D341Med (cell line): ENCODE data around the gene VEGFD.
"Not testable (repeated sequence)": the region's sequence is repeated elsewhere in the genome, so short reads cannot be mapped to it uniquely, and the experiment has no call there.

Experiments used
- DNase-seq: peaks from one replicate; pipeline ENCODE4 v3.0.0; 2012; ENCODE audit warnings: low spot score

VEGFD gene

DNA sequence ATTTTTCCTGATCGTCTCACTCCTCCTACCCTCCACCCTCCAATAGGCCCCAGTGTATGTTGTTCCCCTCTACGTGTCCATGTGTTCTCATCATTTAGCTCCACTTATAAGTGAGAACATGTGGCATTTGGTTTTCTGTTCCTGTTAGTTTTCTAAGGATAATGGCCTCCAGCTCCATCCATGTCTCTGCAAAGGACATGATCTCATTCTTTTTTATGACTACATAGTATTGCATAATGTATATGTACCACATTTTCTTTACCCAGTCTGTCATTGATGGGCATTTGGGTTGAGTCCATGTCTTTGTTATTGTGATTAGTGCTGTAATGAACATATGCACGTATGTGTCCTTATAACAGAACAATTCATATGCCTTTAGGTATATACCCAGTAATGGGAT lies 78.3 kb downstream of the VEGFD start:
- not testable (repeated sequence) for DNase-seq

DNA sequence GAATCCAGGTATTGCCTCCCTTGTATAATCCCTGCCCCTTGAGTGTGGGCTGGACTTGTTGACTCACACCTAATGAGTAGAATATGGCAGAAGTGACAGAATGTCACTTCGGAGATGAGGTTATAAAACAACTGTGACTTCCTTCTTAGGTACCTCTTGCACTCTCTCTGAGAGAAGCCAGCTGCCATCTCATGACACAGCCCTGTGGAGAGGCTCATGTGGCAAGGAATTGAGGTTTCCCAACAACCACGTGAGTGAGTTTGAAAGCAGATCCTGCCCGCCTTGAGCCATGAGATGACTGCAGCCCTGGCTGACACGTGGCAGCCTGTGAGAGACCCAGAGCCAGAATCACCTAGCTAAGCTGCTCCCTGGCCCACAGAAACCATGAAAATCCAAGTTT lies 82.3 kb downstream of the VEGFD start:
- no peak for DNase-seq

DNA sequence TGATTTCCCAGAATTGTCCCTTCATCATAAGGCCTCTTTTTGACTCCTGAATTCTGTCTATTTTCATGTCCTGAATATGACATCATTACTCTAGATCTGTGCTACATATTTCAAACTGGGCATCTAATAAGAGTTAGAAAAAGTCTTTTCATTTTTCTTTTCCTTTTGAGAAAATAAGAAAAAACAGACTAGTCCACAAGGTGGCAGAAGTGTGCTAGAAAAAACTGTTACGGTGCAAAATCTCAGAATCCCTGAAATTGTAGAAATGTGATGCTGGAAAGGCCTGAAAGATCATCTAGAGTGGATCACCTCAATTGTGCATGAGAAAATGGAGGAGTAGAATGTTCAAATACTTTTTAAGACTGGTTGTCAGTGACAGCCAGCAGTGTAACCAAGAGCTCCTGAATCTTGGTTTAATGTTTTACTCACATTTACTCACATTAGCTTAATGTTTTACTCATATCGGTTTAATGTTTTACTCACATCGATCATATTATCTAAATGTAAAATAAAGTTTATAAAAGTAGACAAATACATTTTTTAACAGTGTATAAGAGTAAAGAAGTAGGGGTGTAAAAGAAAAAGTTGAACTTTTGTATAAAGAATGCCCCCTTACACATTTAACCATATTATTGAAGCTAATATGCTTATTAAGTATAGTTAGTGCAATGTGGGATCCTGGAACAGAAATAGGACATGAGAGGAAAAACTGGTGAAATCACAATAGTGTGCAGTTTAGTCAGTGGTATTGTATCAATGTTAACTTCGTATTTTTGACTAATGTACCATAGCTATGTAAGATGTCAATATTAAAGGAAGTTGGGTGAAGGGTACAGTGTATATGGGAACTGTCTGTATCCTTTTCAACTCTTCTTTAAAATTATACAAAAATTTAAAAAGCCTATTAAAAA lies 84.0 kb downstream of the VEGFD start:
- no peak for DNase-seq

DNA sequence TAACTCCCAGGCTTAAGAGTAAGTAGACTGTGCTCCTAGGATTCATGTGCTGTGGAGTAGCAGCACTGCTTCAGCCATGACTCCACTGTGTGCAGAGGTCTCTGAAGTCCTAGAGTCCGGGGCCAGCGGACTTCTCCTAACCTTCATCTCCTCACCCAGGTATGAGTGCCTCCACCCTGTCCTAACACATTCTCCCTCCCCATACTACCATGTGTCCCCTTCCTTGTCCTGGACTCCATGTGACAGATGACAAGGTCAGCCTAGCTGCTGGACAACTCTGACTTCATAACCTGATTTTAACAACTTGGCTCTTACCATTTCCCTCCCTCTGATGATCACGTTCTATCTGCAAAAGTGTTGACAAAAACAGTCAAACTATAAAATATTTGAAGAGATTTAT lies 85.4 kb downstream of the VEGFD start:
- no peak for DNase-seq

DNA sequence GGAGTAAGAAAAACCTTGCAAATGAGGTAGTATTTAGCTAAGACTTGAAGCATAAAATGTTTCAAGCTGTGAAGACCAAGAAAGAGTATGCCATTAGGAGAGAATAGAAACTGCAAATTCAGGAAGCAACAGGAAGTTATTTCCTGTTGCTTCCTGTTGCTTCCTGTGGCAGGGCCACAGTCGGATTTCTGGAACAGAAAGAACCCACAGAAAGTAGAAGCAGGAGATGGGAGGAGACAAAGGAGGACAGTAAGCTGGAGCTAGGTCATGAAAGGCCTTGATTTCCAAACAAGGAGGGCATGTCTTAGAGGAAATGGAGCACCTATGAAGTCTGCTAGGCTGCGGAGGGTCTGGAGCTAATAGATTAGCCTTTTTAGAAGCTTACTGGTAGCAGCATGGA lies 86.0 kb downstream of the VEGFD start:
- DNase-seq = no peak
